ENCODE results near the gene SDR39U1.

Gene SDR39U1

DNA sequence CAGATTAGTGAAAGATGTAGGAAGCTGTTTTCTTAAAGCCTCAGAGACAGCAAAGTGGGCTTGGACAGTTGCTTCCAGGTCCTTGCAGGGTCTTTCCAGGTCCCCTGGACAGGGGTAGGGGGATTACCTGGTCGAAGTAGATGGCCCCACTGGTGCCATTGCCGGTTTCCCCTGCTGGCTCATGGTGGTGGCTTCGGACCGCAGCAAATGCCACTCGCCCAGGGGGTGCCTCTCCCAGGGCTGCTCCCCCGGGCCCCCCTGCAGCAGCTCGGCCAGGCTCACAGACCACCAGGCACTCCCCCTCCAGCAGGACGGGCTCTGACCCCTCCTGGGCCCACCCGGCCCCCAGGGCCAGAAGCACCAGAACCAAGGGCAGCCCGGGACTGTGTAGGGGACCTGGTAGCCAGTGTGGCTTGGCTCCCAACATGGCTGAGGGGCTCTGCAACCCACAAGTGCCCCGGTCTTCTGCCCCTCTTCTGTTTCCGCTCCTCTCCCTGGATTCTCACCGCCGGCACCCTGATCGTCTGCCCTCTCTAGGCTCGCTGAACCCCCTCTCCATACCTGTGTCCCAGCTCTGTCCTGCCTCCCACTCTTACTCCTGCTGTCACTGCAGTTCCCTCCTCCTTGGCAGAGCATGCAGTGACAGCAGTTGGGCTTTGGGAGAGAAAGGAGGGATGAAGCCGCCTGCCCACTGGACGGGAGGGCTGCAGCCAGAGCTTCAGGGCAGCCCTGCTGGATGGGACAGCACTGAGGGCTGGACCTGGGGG, 13.8 kb downstream of the SDR39U1 start:
- no peak for DNase-seq

GRCh38 chr14:24427537-24428508, 14.8 kb downstream of the SDR39U1 start:
- no peak for DNase-seq

- DNase-seq, result no peak
Measured at GRCh38 chr14:24426912-24427536, 15.6 kb downstream of the SDR39U1 start.

GRCh38 chr14:24426150-24426911, 16.2 kb downstream of the SDR39U1 start:
- DNase-seq, result no peak

- no peak for DNase-seq
Measured at GRCh38 chr14:24425704-24426103, 16.9 kb downstream of the SDR39U1 start.

GRCh38 chr14:24422694-24423601, 19.6 kb downstream of the SDR39U1 start:
- no peak for DNase-seq

DNA sequence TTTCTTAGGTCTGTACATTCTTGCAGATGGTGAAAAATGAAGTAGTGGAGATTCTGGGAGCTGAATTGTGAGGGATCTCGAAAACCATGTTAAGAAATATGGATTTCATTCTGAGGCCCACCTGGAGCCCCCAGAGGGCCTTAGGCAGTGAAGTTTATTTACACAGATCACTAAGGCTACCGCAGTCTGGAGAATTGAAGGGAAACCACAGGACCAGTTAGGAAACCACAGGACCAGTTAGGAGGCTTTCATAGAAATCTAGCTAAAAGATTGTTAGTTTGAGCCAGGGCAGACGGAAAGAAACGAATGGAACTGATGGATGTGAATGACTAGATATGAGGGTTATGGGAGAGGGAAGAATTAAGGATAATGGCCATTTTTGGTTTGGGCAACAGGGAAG, 20.3 kb downstream of the SDR39U1 start:
- no peak for DNase-seq

GRCh38 chr14:24418492-24418873, 24.1 kb downstream of the SDR39U1 start:
- DNase-seq, result no peak

DNA sequence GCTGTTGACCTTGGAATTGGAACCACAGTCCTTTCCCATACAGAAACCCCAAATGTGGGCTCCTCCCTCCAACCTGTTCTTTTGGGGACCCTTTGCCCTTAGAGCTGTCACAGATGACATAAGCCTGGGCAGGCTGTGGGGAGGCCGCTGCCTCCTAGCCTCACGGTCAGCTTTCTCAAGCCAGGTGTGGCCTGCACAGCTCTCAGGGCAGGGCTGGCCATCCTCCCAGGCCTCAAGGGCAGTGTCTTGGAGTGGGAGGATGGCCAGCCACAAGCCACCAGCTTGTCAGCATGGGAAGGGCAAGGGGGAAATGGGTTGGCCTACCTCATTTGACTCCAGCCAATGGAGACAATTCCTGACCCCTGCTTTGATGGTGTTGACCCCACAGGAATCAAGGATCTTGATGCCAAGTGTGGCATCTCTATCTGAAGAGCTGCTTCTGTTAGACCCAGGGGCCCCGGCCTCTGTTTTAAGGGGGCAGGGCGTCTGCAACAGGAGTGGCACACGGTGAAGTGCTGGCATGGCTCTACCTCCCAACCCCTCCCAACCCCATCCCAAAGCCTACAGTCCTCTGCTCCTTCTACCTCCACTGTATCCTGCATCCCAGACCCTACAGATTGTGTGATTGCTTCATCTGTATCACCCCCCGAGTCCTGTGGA, 24.6 kb downstream of the SDR39U1 start:
- DNase-seq, result no peak

GRCh38 chr14:24416932-24417619, 25.5 kb downstream of the SDR39U1 start:
- no peak for DNase-seq

- DNase-seq, result no peak
Measured at GRCh38 chr14:24416254-24416931, 26.2 kb downstream of the SDR39U1 start.

- DNase-seq, result no peak
Measured at GRCh38 chr14:24415421-24416253, 26.9 kb downstream of the SDR39U1 start.

DNA sequence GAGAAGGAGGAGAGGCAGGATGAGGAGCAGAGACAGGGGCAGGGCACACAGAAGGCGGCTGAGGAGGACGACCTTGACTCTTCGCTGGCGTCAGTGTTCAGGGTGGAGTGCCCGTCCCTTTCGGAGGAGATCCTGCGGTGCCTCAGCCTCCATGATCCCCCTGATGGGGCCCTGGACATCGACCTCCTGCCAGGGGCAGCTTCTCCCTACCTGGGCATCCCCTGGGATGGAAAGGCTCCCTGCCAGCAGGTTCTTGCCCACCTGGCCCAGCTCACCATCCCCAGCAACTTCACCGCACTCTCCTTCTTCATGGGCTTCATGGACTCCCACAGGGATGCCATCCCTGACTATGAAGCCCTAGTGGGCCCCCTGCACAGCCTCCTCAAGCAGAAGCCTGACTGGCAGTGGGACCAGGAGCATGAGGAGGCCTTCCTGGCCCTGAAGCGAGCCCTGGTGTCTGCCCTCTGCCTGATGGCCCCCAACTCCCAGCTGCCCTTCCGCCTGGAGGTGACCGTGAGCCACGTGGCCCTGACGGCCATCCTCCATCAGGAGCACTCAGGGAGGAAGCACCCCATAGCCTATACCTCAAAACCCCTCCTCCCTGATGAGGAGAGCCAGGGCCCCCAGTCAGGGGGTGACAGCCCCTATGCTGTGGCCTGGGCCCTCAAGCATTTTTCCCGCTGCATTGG, 27.7 kb downstream of the SDR39U1 start:
- no peak for DNase-seq

- no peak for DNase-seq
Measured at GRCh38 chr14:24414077-24414476, 28.5 kb downstream of the SDR39U1 start.

- peak; percentile 1 to 23 for DNase-seq
Measured at GRCh38 chr14:24411443-24412389, 30.9 kb downstream of the SDR39U1 start.

GRCh38 chr14:24409956-24410355, 32.6 kb downstream of the SDR39U1 start:
- DNase-seq, result no peak

GRCh38 chr14:24409192-24409591, 33.4 kb downstream of the SDR39U1 start:
- no peak for DNase-seq
